WTC11 (cell line): ENCODE measurements around the gene FAM110A. TPM values are rescaled to one million over a fixed set of nuclear protein-coding genes. Genes with fewer than 3 reads are reported as not detected.

Source experiments
- ATAC-seq: fragments of 200-7000 bp; cut with Tn5 transposase; 2 replicates; pipeline ENCODE4 v1.10.0; 2021; ENCODE audit warnings: mild to moderate bottlenecking, moderate library complexity
- CTCF ChIA-PET: fragments of 300-600 bp; sonication (Branson Sonifier 250); formaldehyde crosslinking; loops from one replicate; lab custom pipeline; 2021; ENCODE audit warnings: antibody characterized with exemption; lab: Charles Lee
- POLR2A ChIA-PET: fragments of 350-600 bp; sonication (Branson Sonifier 250); formaldehyde crosslinking; loops from one replicate; lab custom pipeline; 2021; ENCODE audit warnings: antibody characterized with exemption; lab: Charles Lee
- DNase-seq: peaks from one replicate; pipeline ENCODE4 v3.0.0; 2021; ENCODE audit warnings: low spot score
- H3K27ac Mint-ChIP-seq: 2 replicates; pipeline ENCODE4 v1.8.0; 2021; ENCODE audit warnings: mixed read lengths
- H3K27me3 Mint-ChIP-seq: 2 replicates; pipeline ENCODE4 v1.8.0; 2021; ENCODE audit warnings: low read depth, mild to moderate bottlenecking, moderate library complexity, mixed read lengths
- H3K36me3 Mint-ChIP-seq: 2 replicates; pipeline ENCODE4 v1.8.0; 2021; ENCODE audit warnings: mixed read lengths
- H3K4me1 Mint-ChIP-seq: 2 replicates; pipeline ENCODE4 v1.8.0; 2022; ENCODE audit warnings: mixed read lengths
- H3K4me3 Mint-ChIP-seq: 2 replicates; pipeline ENCODE4 v1.8.0; 2021; ENCODE audit warnings: mild to moderate bottlenecking, moderate library complexity, mixed read lengths
- H3K9me3 Mint-ChIP-seq: 2 replicates; pipeline ENCODE4 v1.8.0; 2021; ENCODE audit warnings: mixed read lengths
- AFF4 ChIP-seq: sonication (generic); formaldehyde crosslinking; IDR thresholded peaks from 2 replicates; pipeline ENCODE4 v1.8.1; 2023; ENCODE audit warnings: mild to moderate bottlenecking, missing genetic modification reagents, borderline replicate concordance
- ATF2 ChIP-seq: sonication (generic); formaldehyde crosslinking; IDR thresholded peaks from 2 replicates; pipeline ENCODE4 v1.8.1; 2022; ENCODE audit warnings: low read depth, missing genetic modification reagents, borderline replicate concordance
- ATF3 ChIP-seq: sonication (generic); formaldehyde crosslinking; conservative IDR thresholded peaks from 2 replicates; pipeline ENCODE4 v1.8.1; 2022; ENCODE audit warnings: mild to moderate bottlenecking, missing genetic modification reagents
- CDX4 ChIP-seq: fragments of 250-450 bp; sonication (Bioruptor Pico); IDR thresholded peaks from 2 replicates; pipeline ENCODE4 v1.9.0; 2021; ENCODE audit warnings: moderate library complexity, mild to moderate bottlenecking, inconsistent platforms, borderline replicate concordance
- CTCF ChIP-seq: fragments of 200-600 bp; IDR thresholded peaks from 2 replicates; pipeline ENCODE4 v1.8.0; 2022; ENCODE audit warnings: antibody characterized with exemption
- E2F1 ChIP-seq: sonication (generic); formaldehyde crosslinking; IDR thresholded peaks from 2 replicates; pipeline ENCODE4 v1.8.0; 2022; ENCODE audit warnings: mild to moderate bottlenecking, missing genetic modification reagents
- E2F4 ChIP-seq: sonication (generic); formaldehyde crosslinking; IDR thresholded peaks from 2 replicates; pipeline ENCODE4 v1.8.1; 2022; ENCODE audit warnings: low read depth, mild to moderate bottlenecking, moderate library complexity, missing genetic modification reagents, borderline replicate concordance
- ELF4 ChIP-seq: sonication (generic); formaldehyde crosslinking; IDR thresholded peaks from 2 replicates; pipeline ENCODE4 v1.8.1; 2022; ENCODE audit warnings: low read depth, mild to moderate bottlenecking, moderate library complexity, missing genetic modification reagents
- ESRRA ChIP-seq: sonication (generic); formaldehyde crosslinking; IDR thresholded peaks from 2 replicates; pipeline ENCODE4 v1.8.1; 2022; ENCODE audit warnings: mild to moderate bottlenecking, missing genetic modification reagents, borderline replicate concordance
- FOXP1 ChIP-seq: sonication (generic); formaldehyde crosslinking; IDR thresholded peaks from 2 replicates; pipeline ENCODE4 v1.8.0; 2022; ENCODE audit warnings: missing genetic modification reagents, mild to moderate bottlenecking, moderate library complexity, borderline replicate concordance
- GRHL2 ChIP-seq: fragments of 250-450 bp; sonication (Bioruptor Pico); IDR thresholded peaks from 2 replicates; pipeline ENCODE4 v1.8.0; 2022; ENCODE audit warnings: mild to moderate bottlenecking, moderate library complexity; ENCODE audit not compliant: insufficient replicate concordance, severe bottlenecking
- GTF2I ChIP-seq: fragments of 250-450 bp; sonication (Bioruptor Pico); conservative IDR thresholded peaks from 2 replicates; pipeline ENCODE4 v1.4.0; 2021; ENCODE audit warnings: mild to moderate bottlenecking
- HMGA2 ChIP-seq: fragments of 250-450 bp; sonication (Bioruptor Pico); IDR thresholded peaks from 2 replicates; pipeline ENCODE4 v1.4.0; 2021; ENCODE audit warnings: mild to moderate bottlenecking, moderate library complexity
- MYBL2 ChIP-seq: sonication (generic); formaldehyde crosslinking; IDR thresholded peaks from 2 replicates; pipeline ENCODE4 v1.8.1; 2023; ENCODE audit warnings: mild to moderate bottlenecking, moderate library complexity, missing genetic modification reagents
- NFE2L1 ChIP-seq: sonication (generic); formaldehyde crosslinking; IDR thresholded peaks from 2 replicates; pipeline ENCODE4 v1.8.1; 2023; ENCODE audit warnings: missing genetic modification reagents
- RELA ChIP-seq: sonication (generic); formaldehyde crosslinking; IDR thresholded peaks from 2 replicates; pipeline ENCODE4 v1.8.1; 2022; ENCODE audit warnings: missing genetic modification reagents, mild to moderate bottlenecking, borderline replicate concordance
- SOX15 ChIP-seq: fragments of 250-450 bp; sonication (Bioruptor Pico); IDR thresholded peaks from 2 replicates; pipeline ENCODE4 v1.9.0; 2021; ENCODE audit warnings: mild to moderate bottlenecking
- TP53 ChIP-seq: sonication (generic); formaldehyde crosslinking; IDR thresholded peaks from 2 replicates; pipeline ENCODE4 v1.8.1; 2023; ENCODE audit warnings: mild to moderate bottlenecking, missing genetic modification reagents
- ZNF121 ChIP-seq: sonication (generic); formaldehyde crosslinking; IDR thresholded peaks from 2 replicates; pipeline ENCODE4 v1.8.0; 2023; ENCODE audit warnings: missing genetic modification reagents
- ZNF423 ChIP-seq: fragments of 250-450 bp; sonication (Bioruptor Pico); IDR thresholded peaks from 2 replicates; pipeline ENCODE4 v2.1.2; 2022; ENCODE audit warnings: mild to moderate bottlenecking, moderate library complexity
- ZSCAN18 ChIP-seq: fragments of 250-450 bp; sonication (Bioruptor Pico); IDR thresholded peaks from 2 replicates; pipeline ENCODE4 v2.1.2; 2022; ENCODE audit warnings: mild to moderate bottlenecking, moderate library complexity
- total RNA-seq: library from RNA; stranded (reverse); gene quantifications from 3 replicates; pipeline ENCODE4 v1.2.3, GENCODE V29; 2021

The FAM110A gene
- total RNA-seq, 1 experiment from 2014 or later: 18.8 TPM

- TF ChIP-seq E2F1 (no peak), CTCF (no peak), E2F4 (CRISPR knock-in tag) (no peak), FOXP1 (no peak), SOX15 (CRISPR knock-in tag) (no peak), TP53 (CRISPR knock-in tag) (no peak)
Measured at GRCh38 chr20:835608-836045, 2.1 kb downstream of the FAM110A start (continued).

- Mint-ChIP-seq H3K27me3 (peaks cover 20% of the 10 kb centered on the region), H3K27ac (no peak overlapping the region), H3K4me3 (no peak overlapping the region), H3K36me3 (peaks cover 4% of the 10 kb centered on the region), H3K4me1 (peaks cover 19% of the 10 kb centered on the region), H3K9me3 (peaks cover 12% of the 10 kb centered on the region)
- DNase-seq (no peak), ATAC-seq (no peak)
- TF ChIP-seq ZNF423 (CRISPR knock-in tag): no peak
- TF ChIP-seq ZNF121: no peak
- no peak for TF ChIP-seq GRHL2 (CRISPR knock-in tag)
- TF ChIP-seq FOXP1: no peak
- TF ChIP-seq RELA (CRISPR knock-in tag): no peak
- no peak for TF ChIP-seq HMGA2 (CRISPR knock-in tag)
- TF ChIP-seq GTF2I (CRISPR knock-in tag): no peak
- TF ChIP-seq CDX4: no peak
- no peak for TF ChIP-seq AFF4 (CRISPR knock-in tag)
- no peak for TF ChIP-seq E2F4 (CRISPR knock-in tag)
- TF ChIP-seq ZSCAN18 (CRISPR knock-in tag): no peak
- no peak for TF ChIP-seq ATF3
- TF ChIP-seq MYBL2: no peak
- TF ChIP-seq ELF4 (CRISPR knock-in tag): no peak
- TF ChIP-seq NFE2L1: no peak
- TF ChIP-seq ATF2 (CRISPR knock-in tag): no peak
- TF ChIP-seq ESRRA: no peak
- ChIA-PET POLR2A (no interaction called here), CTCF (interaction anchor here (1.0 kb wide), 1 partner anchor 75 kb away, joined by 3 read pairs; no protein-coding TSS in a partner anchor)
Measured at GRCh38 chr20:836190-836589, 2.7 kb downstream of the FAM110A start.
